ENCODE data around the gene LGR4. TPM values are rescaled to one million over a fixed set of nuclear protein-coding genes. Genes with fewer than 3 reads are reported as not detected.

The LGR4 gene
- total and polyA plus RNA-seq, 7 donors: 11.3 to 44.3 (median 29.9) TPM

GRCh38 chr11:27319072-27319471, 153.5 kb downstream of the LGR4 start:
- Histone ChIP-seq H3K4me1 (no peaks in the 10 kb centered on the region), H3K27ac (no peak overlapping the region), H3K36me3 (no peaks in the 10 kb centered on the region), H3K9me3 (no peaks in the 10 kb centered on the region), H3K4me3 (no peak overlapping the region), H3K27me3 (no peaks in the 10 kb centered on the region)
- no peak for DNase-seq
- WGBS, 2 donors: 12 to 55% methylated on average over 2 of the region's 2 CpGs
- TF ChIP-seq CTCF (IDR thresholded peaks at IDR 0.05): no peak
- no peak for TF ChIP-seq EP300 (IDR thresholded peaks at IDR 0.05)
- no peak for TF ChIP-seq POLR2A (IDR thresholded peaks at IDR 0.05)
- no peak for TF ChIP-seq POLR2AphosphoS5 (IDR thresholded peaks at IDR 0.05)
- intact Hi-C loops (cut with DNase I): no loop called here

GRCh38 chr11:27317751-27318150, 154.8 kb downstream of the LGR4 start:
- DNase-seq: no peak
- H3K36me3 ChIP-seq: no peaks in the 10 kb centered on the region
- H3K27ac ChIP-seq: no peak overlapping the region
- 86 to 91% methylated on average over 2 of the region's 2 CpGs for WGBS, 2 donors
- H3K9me3 ChIP-seq: no peaks in the 10 kb centered on the region
- no peaks in the 10 kb centered on the region for H3K4me1 ChIP-seq
- no peaks in the 10 kb centered on the region for H3K27me3 ChIP-seq
- TF ChIP-seq POLR2AphosphoS5 (IDR thresholded peaks at IDR 0.05) (no peak), POLR2A (IDR thresholded peaks at IDR 0.05) (no peak), EP300 (IDR thresholded peaks at IDR 0.05) (no peak), CTCF (IDR thresholded peaks at IDR 0.05) (no peak)
- H3K4me3 ChIP-seq: no peak overlapping the region
- intact Hi-C loops (cut with DNase I): no loop called here

Small RNAs within 50 kb of the gene (small RNA-seq; reads per million reads assigned to genes)
- gene AC100771.1: 0 reads per million in 3 donors
- 0 reads per million in 3 donors for gene MIR8087
- gene RNA5SP339: 0 reads per million in 3 donors

Other genes with a start within 250 kb of the LGR4 start
- 1 to 10 TPM; 2.0 to 4.3 (median 3.1) TPM for gene CCDC34, start 109.6 kb downstream of the LGR4 start, total RNA-seq
- 10 to 100 TPM in 1 of 3 donors, 1 to 10 TPM in 2; 6.6 to 10.4 (median 9.2) TPM for gene CCDC34, start 109.6 kb downstream of the LGR4 start, polyA plus RNA-seq
- 10 to 100 TPM; 34.3 to 53.3 (median 48.9) TPM for gene LIN7C, start 34.0 kb upstream of the LGR4 start, total RNA-seq
- gene LIN7C, start 34.0 kb upstream of the LGR4 start, polyA plus RNA-seq: 10 to 100 TPM in 2 of 3 donors, 1 to 10 TPM in 1; 9.0 to 13.4 (median 12.1) TPM
- 1 to 10 TPM in 2 of 4 donors, under 1 TPM in 2; 0.36 to 1.1 (median 0.79) TPM for gene BDNF, start 227.7 kb upstream of the LGR4 start, total RNA-seq
- gene BDNF, start 227.7 kb upstream of the LGR4 start, polyA plus RNA-seq: under 1 TPM in 1 of 3 donors, not detected in 2; 0.10 TPM